Muscle of arm (tissue), 12 donors: ENCODE data around the gene NPY2R. TPM values are rescaled to one million over a fixed set of nuclear protein-coding genes. Genes with fewer than 3 reads are reported as not detected.

Experiments
- DNase-seq: peaks from one replicate; pipeline ENCODE4 v3.0.0-alpha.2; 2013
- polyA plus RNA-seq, 12 donors: library from polyadenylated mRNA; unstranded; fragments of 120-200 nt; gene quantifications; one replicate each; pipeline ENCODE4 v1.2.1, GENCODE V29; 2013; ENCODE audit not compliant: insufficient read length in 12 of 12

Gene NPY2R
- polyA plus RNA-seq, 12 donors: 0.04 to 1.1 (median 0.05) TPM; not detected in 9

DNA sequence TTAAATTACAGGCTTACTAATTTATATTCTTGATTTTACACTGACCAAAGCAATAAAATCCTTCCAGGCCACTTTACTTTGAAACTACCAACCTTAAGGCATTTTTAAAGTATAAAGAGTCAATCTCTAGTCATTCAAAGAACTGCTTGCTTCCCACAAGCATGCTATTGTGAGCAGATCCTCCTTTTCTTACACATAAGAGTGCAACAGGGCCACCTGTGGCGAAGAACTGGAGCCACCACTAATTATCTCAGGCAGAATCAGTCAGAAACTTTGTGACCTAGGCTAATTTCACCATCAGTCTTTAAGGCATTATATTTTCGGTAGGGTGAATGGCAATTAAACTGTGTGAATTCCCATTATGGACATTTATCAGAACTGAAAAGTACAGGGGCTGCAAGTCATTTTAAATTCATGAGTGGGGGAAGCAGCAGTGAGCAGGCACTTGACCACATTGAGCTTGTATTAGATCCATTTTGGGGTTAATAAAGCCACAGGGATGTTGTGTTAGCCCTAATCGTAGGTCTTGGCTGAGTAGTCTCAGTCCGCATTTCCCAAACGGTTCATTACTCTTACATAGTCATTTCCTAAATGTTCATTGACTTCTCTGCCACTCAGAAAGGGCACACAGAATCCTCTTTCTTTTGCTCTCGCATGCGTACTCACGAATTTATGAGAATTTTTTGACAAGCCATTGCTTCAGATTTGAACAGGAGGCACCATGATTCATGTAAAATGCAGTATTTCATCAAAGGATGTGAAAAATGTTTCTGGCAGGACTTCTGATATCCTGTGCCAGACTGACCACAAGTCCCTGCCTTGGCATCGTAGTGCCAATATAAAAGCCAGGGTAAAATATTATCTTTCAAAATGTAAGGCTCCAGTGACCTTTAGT is 39.8 kb downstream of the NPY2R start:
- DNase-seq: no peak

- DNase-seq: no peak
Measured at GRCh38 chr4:155249016-155249566, 40.7 kb downstream of the NPY2R start.

GRCh38 chr4:155252327-155252726 is 43.9 kb downstream of the NPY2R start:
- no peak for DNase-seq

- DNase-seq: no peak
Measured at GRCh38 chr4:155263480-155263879, 55.0 kb downstream of the NPY2R start.

GRCh38 chr4:155265113-155265512 is 56.7 kb downstream of the NPY2R start:
- DNase-seq: no peak

Other genes starting within 250 kb of the NPY2R start
- 1 to 10 TPM in 11 of 12 donors, not detected in 1; 3.3 to 9.2 (median 5.4) TPM for gene MAP9, start 168.3 kb downstream of the NPY2R start, polyA plus RNA-seq